Measurements from ENCODE around the gene HIPK4.

- TF ChIP-seq CTCF (IDR thresholded peaks at IDR 0.05) (no peak), POLR2A (IDR thresholded peaks at IDR 0.05) (no peak)
These were observed 6.0 kb upstream of the HIPK4 start for GRCh38 chr19:40395956-40396355.

Data from right lobe of liver (tissue), 4 donors.